Measurements from ENCODE around the gene SETD9.

- no peak for TF ChIP-seq POLR2A (IDR thresholded peaks at IDR 0.05)
- TF ChIP-seq, protein P1, sequence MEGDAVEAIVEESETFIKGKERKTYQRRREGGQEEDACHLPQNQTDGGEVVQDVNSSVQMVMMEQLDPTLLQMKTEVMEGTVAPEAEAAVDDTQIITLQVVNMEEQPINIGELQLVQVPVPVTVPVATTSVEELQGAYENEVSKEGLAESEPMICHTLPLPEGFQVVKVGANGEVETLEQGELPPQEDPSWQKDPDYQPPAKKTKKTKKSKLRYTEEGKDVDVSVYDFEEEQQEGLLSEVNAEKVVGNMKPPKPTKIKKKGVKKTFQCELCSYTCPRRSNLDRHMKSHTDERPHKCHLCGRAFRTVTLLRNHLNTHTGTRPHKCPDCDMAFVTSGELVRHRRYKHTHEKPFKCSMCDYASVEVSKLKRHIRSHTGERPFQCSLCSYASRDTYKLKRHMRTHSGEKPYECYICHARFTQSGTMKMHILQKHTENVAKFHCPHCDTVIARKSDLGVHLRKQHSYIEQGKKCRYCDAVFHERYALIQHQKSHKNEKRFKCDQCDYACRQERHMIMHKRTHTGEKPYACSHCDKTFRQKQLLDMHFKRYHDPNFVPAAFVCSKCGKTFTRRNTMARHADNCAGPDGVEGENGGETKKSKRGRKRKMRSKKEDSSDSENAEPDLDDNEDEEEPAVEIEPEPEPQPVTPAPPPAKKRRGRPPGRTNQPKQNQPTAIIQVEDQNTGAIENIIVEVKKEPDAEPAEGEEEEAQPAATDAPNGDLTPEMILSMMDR (IDR thresholded peaks at IDR 0.05), result no peak
These were observed 36.3 kb upstream of the SETD9 start for GRCh38 chr5:56873056-56873455.
